DOHH2 (cell line): Measurements from ENCODE around the gene TOR4A.

Experiments
- H3F3A ChIP-seq: fragments of 200-600 bp; sonication (generic), shearing (Covaris generic); 2 replicates; pipeline ENCODE4 v1.6.0; 2016; ENCODE audit warnings: antibody characterized with exemption, mild to moderate bottlenecking; ENCODE audit not compliant: control insufficient read depth, insufficient read depth
- H3K27ac ChIP-seq: fragments of 200-600 bp; sonication (generic); 2 replicates; pipeline ENCODE4 v1.5.1; 2014; ENCODE audit warnings: low read depth, mild to moderate bottlenecking, low read length, moderate library complexity
- H3K27me3 ChIP-seq: fragments of 200-600 bp; sonication (generic); 2 replicates; pipeline ENCODE4 v1.6.1; 2014; ENCODE audit warnings: mild to moderate bottlenecking, low read length, mixed read lengths; ENCODE audit not compliant: control insufficient read depth
- H3K36me3 ChIP-seq: fragments of 200-600 bp; sonication (generic); 2 replicates; pipeline ENCODE4 v1.6.1; 2014; ENCODE audit warnings: mild to moderate bottlenecking, low read length, moderate library complexity, mixed read lengths; ENCODE audit not compliant: control insufficient read depth
- H3K4me1 ChIP-seq: fragments of 200-600 bp; sonication (generic); 2 replicates; pipeline ENCODE4 v1.6.1; 2014; ENCODE audit warnings: mild to moderate bottlenecking, low read length, mixed read lengths; ENCODE audit not compliant: control insufficient read depth
- H3K4me2 ChIP-seq: fragments of 200-600 bp; sonication (generic); 2 replicates; pipeline ENCODE4 v1.6.0; 2014; ENCODE audit warnings: mild to moderate bottlenecking, low read length, moderate library complexity
- H3K4me3 ChIP-seq: fragments of 200-600 bp; sonication (generic); 2 replicates; pipeline ENCODE4 v1.5.1; 2014; ENCODE audit warnings: mild to moderate bottlenecking, low read length, mixed read lengths
- H3K79me2 ChIP-seq: fragments of 200-600 bp; sonication (generic); 2 replicates; pipeline ENCODE4 v1.6.1; 2014; ENCODE audit warnings: mild to moderate bottlenecking, low read length, mixed read lengths; ENCODE audit not compliant: control insufficient read depth
- H3K9me2 ChIP-seq: fragments of 200-600 bp; sonication (generic); replicated peaks from 2 replicates; pipeline ENCODE4 v1.6.1; 2014; ENCODE audit warnings: mild to moderate bottlenecking, low read length, mixed read lengths; ENCODE audit not compliant: control insufficient read depth
- H3K9me3 ChIP-seq: fragments of 200-600 bp; sonication (generic); 2 replicates; pipeline ENCODE4 v1.6.1; 2014; ENCODE audit warnings: antibody characterized with exemption, low read length, mixed read lengths; ENCODE audit not compliant: control insufficient read depth, insufficient read depth
- H4K20me1 ChIP-seq: fragments of 200-600 bp; sonication (generic); 2 replicates; pipeline ENCODE4 v1.6.0; 2014; ENCODE audit warnings: low read depth, mild to moderate bottlenecking, antibody characterized with exemption, low read length, moderate library complexity; ENCODE audit not compliant: control insufficient read depth, insufficient read depth
- CTCF ChIP-seq: fragments of 200-600 bp; sonication (generic); IDR thresholded peaks from one replicate; pipeline ENCODE4 v1.5.1; 2014; ENCODE audit warnings: antibody characterized with exemption, mild to moderate bottlenecking, low read depth, low read length; ENCODE audit not compliant: poor library complexity, severe bottlenecking
- EZH2phosphoT487 ChIP-seq: fragments of 200-600 bp; sonication (generic); IDR thresholded peaks from 2 replicates; pipeline ENCODE4 v1.6.1; 2017; ENCODE audit warnings: borderline replicate concordance, mild to moderate bottlenecking, antibody characterized with exemption, low read length, moderate library complexity, mixed read lengths

TOR4A gene

GRCh38 chr9:137235424-137236237 is 41.9 kb upstream of the TOR4A start:
- peaks cover 33% of the 10 kb centered on the region for H3K79me2 ChIP-seq
- no peaks in the 10 kb centered on the region for H3F3A ChIP-seq
- H3K4me1 ChIP-seq, result peaks cover 52% of the 10 kb centered on the region
- H3K27me3 ChIP-seq, result no peaks in the 10 kb centered on the region
- TF ChIP-seq EZH2phosphoT487 (no peak), CTCF (peak; percentile 34)
- peak overlapping the region; percentile 59 for H3K4me3 ChIP-seq
- H3K36me3 ChIP-seq, result peaks cover 3% of the 10 kb centered on the region
- H4K20me1 ChIP-seq, result no peaks in the 10 kb centered on the region
- peak overlapping the region; percentile 66 for H3K4me2 ChIP-seq
- no peaks in the 10 kb centered on the region for H3K9me2 ChIP-seq
- H3K9me3 ChIP-seq, result no peaks in the 10 kb centered on the region
- peak overlapping the region; percentile 3; the same call in 1 of the 2 replicates for H3K27ac ChIP-seq

GRCh38 chr9:137236238-137236935 is 41.1 kb upstream of the TOR4A start:
- Histone ChIP-seq H3K36me3 (peaks cover 3% of the 10 kb centered on the region), H3K4me1 (peaks cover 52% of the 10 kb centered on the region), H3K27me3 (no peaks in the 10 kb centered on the region), H3K4me2 (peak overlapping the region; percentile 66), H4K20me1 (no peaks in the 10 kb centered on the region), H3K27ac (peak overlapping the region; percentile 24; the same call in 1 of the 2 replicates), H3K4me3 (peak overlapping the region; percentile 59), H3F3A (no peaks in the 10 kb centered on the region), H3K79me2 (peaks cover 35% of the 10 kb centered on the region), H3K9me2 (no peaks in the 10 kb centered on the region), H3K9me3 (no peaks in the 10 kb centered on the region)
- no peak for TF ChIP-seq EZH2phosphoT487
- peak; percentile 100 for TF ChIP-seq CTCF

- Histone ChIP-seq H3F3A (peaks cover 2% of the 10 kb centered on the region), H3K9me2 (no peaks in the 10 kb centered on the region), H4K20me1 (peaks cover 4% of the 10 kb centered on the region), H3K27me3 (no peaks in the 10 kb centered on the region), H3K79me2 (peaks cover 41% of the 10 kb centered on the region), H3K4me3 (peak overlapping the region; percentile 59), H3K4me2 (peak overlapping the region; percentile 66), H3K4me1 (peaks cover 53% of the 10 kb centered on the region), H3K9me3 (no peaks in the 10 kb centered on the region), H3K36me3 (peaks cover 8% of the 10 kb centered on the region), H3K27ac (peak overlapping the region; percentile 24; the same call in 1 of the 2 replicates)
- TF ChIP-seq EZH2phosphoT487 (no peak), CTCF (no peak)
These were observed 40.5 kb upstream of the TOR4A start for GRCh38 chr9:137236936-137237421.
